ENCODE measurements around the gene HEXIM2. TPM values are rescaled to one million over a fixed set of nuclear protein-coding genes. Genes with fewer than 3 reads are reported as not detected.
A peak's percentile ranks its signal among the peaks of the same experiment; 100 is the strongest.

HEXIM2 gene
- total and polyA plus RNA-seq, 2 of the 13 experiments (the other 11 are each of a cell fraction or from before 2014, with no cell fraction given), result 27.1 to 32.4 TPM

DNA sequence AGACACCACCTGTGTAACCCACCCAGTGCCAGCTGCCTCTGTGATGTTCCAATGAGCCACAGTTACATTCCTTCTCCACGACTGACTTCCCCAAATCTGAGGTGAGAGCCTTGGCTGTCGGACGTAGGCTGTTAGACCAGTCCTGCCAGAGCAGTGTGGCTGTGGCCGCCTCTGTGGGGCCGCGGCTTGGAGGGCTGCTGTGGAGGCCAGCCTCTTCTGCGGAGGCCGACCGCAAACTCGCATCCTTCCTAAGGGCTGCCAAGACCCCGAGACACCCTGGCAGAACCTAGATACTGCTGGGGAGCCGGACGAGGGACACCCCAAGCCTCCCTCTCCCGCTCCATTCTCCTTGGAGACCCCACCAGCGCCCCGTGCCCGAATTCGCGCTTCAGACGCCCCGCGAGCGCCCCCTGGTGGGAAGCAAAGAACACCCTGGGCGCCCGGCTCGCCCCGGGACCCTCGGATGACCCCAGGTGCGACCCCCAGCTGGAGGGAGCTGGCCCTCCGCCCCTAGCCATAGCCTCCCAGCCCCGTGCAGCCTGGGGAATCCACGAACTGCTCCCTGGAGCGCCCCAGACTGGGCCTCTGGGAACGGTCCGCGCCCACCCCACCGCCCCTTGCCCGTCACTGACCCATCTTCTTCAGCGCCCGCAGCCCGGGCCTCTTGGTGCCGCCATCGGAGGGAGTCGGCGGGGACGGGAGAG is 29.9 kb upstream of the HEXIM2 start (continued):
- TF ChIP-seq AGO1 (IDR thresholded peaks at IDR 0.05; ENCODE audit: low read depth, low read length, poor library complexity, severe bottlenecking) (peak; percentile 66), ZNF547 (CRISPR knock-in tag; IDR thresholded peaks at IDR 0.05) (peak; percentile 51), EED (CRISPR knock-in tag; IDR thresholded peaks at IDR 0.05) (no peak), ZC3H13 (CRISPR knock-in tag; IDR thresholded peaks at IDR 0.05) (no peak), KLF11 (CRISPR knock-in tag; IDR thresholded peaks at IDR 0.05) (no peak), ZNF460 (CRISPR knock-in tag; IDR thresholded peaks at IDR 0.05; ENCODE audit: borderline replicate concordance) (peak; percentile 27; the same call in 1 of the 2 replicates), ZNF550 (CRISPR knock-in tag; IDR thresholded peaks at IDR 0.05; ENCODE audit: borderline replicate concordance) (no peak), SPEN (CRISPR knock-in tag; IDR thresholded peaks at IDR 0.05; ENCODE audit: low read depth) (0 out of 2 replicates have a peak, but pooled peaks have one; percentile 14), ZC3H4 (CRISPR knock-in tag; IDR thresholded peaks at IDR 0.05; ENCODE audit: borderline replicate concordance) (no peak), IRF2 (CRISPR knock-in tag; IDR thresholded peaks at IDR 0.05) (no peak; the same call in 1 of the 2 replicates), U2AF2 (IDR thresholded peaks at IDR 0.05; ENCODE audit: low read depth, low read length) (0 out of 2 replicates have a peak, but pooled peaks have one; percentile 53), NFKB2 (CRISPR knock-in tag; IDR thresholded peaks at IDR 0.05; ENCODE audit: borderline replicate concordance) (peak; percentile 30; the same call in 1 of the 2 replicates), NR3C1 (CRISPR knock-in tag; IDR thresholded peaks at IDR 0.05) (0 out of 2 replicates have a peak, but pooled peaks have one; percentile 4), PRPF4 (IDR thresholded peaks at IDR 0.05; ENCODE audit: low read depth, low read length, poor library complexity, severe bottlenecking) (no peak), FIP1L1 (IDR thresholded peaks at IDR 0.05; ENCODE audit: borderline replicate concordance, insufficient read depth, low read depth, low read length) (no peak), SMC3 (IDR thresholded peaks at IDR 0.05; ENCODE audit: low read length) (no peak)
- TF ChIP-seq, protein P1, sequence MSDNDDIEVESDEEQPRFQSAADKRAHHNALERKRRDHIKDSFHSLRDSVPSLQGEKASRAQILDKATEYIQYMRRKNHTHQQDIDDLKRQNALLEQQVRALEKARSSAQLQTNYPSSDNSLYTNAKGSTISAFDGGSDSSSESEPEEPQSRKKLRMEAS (IDR thresholded peaks at IDR 0.05), result no peak
- TF ChIP-seq, protein P2, sequence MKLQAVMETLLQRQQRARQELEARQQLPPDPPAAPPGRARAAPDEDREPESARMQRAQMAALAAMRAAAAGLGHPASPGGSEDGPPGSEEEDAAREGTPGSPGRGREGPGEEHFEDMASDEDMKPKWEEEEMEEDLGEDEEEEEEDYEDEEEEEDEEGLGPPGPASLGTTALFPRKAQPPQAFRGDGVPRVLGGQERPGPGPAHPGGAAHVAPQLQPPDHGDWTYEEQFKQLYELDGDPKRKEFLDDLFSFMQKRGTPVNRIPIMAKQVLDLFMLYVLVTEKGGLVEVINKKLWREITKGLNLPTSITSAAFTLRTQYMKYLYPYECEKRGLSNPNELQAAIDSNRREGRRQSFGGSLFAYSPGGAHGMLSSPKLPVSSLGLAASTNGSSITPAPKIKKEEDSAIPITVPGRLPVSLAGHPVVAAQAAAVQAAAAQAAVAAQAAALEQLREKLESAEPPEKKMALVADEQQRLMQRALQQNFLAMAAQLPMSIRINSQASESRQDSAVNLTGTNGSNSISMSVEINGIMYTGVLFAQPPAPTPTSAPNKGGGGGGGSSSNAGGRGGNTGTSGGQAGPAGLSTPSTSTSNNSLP (IDR thresholded peaks at IDR 0.05; ENCODE audit: low read depth, low read length), result no peak
- TF ChIP-seq, protein P3, sequence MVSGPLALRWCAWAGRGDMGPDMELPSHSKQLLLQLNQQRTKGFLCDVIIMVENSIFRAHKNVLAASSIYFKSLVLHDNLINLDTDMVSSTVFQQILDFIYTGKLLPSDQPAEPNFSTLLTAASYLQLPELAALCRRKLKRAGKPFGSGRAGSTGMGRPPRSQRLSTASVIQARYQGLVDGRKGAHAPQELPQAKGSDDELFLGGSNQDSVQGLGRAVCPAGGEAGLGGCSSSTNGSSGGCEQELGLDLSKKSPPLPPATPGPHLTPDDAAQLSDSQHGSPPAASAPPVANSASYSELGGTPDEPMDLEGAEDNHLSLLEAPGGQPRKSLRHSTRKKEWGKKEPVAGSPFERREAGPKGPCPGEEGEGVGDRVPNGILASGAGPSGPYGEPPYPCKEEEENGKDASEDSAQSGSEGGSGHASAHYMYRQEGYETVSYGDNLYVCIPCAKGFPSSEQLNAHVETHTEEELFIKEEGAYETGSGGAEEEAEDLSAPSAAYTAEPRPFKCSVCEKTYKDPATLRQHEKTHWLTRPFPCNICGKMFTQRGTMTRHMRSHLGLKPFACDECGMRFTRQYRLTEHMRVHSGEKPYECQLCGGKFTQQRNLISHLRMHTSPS (CRISPR knock-in tag; IDR thresholded peaks at IDR 0.05; ENCODE audit: low read depth), result peak; percentile 29; the same call in 1 of the 2 replicates
- TF ChIP-seq, protein P4, sequence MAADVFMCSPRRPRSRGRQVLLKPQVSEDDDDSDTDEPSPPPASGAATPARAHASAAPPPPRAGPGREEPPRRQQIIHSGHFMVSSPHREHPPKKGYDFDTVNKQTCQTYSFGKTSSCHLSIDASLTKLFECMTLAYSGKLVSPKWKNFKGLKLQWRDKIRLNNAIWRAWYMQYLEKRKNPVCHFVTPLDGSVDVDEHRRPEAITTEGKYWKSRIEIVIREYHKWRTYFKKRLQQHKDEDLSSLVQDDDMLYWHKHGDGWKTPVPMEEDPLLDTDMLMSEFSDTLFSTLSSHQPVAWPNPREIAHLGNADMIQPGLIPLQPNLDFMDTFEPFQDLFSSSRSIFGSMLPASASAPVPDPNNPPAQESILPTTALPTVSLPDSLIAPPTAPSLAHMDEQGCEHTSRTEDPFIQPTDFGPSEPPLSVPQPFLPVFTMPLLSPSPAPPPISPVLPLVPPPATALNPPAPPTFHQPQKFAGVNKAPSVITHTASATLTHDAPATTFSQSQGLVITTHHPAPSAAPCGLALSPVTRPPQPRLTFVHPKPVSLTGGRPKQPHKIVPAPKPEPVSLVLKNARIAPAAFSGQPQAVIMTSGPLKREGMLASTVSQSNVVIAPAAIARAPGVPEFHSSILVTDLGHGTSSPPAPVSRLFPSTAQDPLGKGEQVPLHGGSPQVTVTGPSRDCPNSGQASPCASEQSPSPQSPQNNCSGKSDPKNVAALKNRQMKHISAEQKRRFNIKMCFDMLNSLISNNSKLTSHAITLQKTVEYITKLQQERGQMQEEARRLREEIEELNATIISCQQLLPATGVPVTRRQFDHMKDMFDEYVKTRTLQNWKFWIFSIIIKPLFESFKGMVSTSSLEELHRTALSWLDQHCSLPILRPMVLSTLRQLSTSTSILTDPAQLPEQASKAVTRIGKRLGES (CRISPR knock-in tag; IDR thresholded peaks at IDR 0.05; ENCODE audit: borderline replicate concordance), result no peak
- TF ChIP-seq, protein P5, sequence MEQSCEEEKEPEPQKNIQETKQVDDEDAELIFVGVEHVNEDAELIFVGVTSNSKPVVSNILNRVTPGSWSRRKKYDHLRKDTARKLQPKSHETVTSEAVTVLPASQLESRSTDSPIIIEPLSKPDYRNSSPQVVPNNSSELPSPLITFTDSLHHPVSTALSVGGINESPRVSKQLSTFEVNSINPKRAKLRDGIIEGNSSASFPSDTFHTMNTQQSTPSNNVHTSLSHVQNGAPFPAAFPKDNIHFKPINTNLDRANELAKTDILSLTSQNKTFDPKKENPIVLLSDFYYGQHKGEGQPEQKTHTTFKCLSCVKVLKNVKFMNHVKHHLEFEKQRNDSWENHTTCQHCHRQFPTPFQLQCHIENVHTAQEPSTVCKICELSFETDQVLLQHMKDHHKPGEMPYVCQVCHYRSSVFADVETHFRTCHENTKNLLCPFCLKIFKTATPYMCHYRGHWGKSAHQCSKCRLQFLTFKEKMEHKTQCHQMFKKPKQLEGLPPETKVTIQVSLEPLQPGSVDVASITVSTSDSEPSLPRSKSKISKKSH (CRISPR knock-in tag; IDR thresholded peaks at IDR 0.05; ENCODE audit: borderline replicate concordance), result peak; percentile 26; the same call in 1 of the 2 replicates
